NCI-H2196 treated with DMSO at 0.1 percent for 48 hours (cell line): ENCODE results near the gene UBQLN4.

ENCODE experiments used
- DNase-seq: peaks from one replicate; lab custom pipeline; 2025; ENCODE audit not compliant: unreplicated experiment; lab: John Stamatoyannopoulos, UW

Gene UBQLN4

GRCh38 chr1:156053768-156054499 lies at the start of gene UBQLN4:
Gene UBQLN4 (minus strand): TSS chr1:156053798. CDS start chr1:156053701, 97 bp downstream.
- DNase-seq: peak; percentile 79

GRCh38 chr1:156102633-156103511 lies 49.3 kb upstream of the UBQLN4 start:
- DNase-seq: no peak

GRCh38 chr1:156101880-156102279 lies 48.3 kb upstream of the UBQLN4 start:
- no peak for DNase-seq

- no peak for DNase-seq
Observed at GRCh38 chr1:156100205-156100995, 46.8 kb upstream of the UBQLN4 start.

GRCh38 chr1:156099282-156099681 lies 45.7 kb upstream of the UBQLN4 start:
- DNase-seq: no peak

GRCh38 chr1:156098784-156099183 lies 45.2 kb upstream of the UBQLN4 start:
- DNase-seq: no peak

- no peak for DNase-seq
Observed at GRCh38 chr1:156097499-156098178, 44.0 kb upstream of the UBQLN4 start.

GRCh38 chr1:156096640-156097391 lies 43.2 kb upstream of the UBQLN4 start:
- peak; percentile 67 for DNase-seq

GRCh38 chr1:156095906-156096508 lies 42.4 kb upstream of the UBQLN4 start:
- no peak for DNase-seq

- DNase-seq: no peak
Observed at GRCh38 chr1:156091610-156092009, 38.0 kb upstream of the UBQLN4 start.

- DNase-seq: peak; percentile 52
Observed at GRCh38 chr1:156090840-156091188, 37.2 kb upstream of the UBQLN4 start.

GRCh38 chr1:156090138-156090839 lies 36.7 kb upstream of the UBQLN4 start:
- no peak for DNase-seq

GRCh38 chr1:156089704-156090103 lies 36.1 kb upstream of the UBQLN4 start:
- no peak for DNase-seq

GRCh38 chr1:156086256-156086662 lies 32.7 kb upstream of the UBQLN4 start:
- no peak for DNase-seq

- no peak for DNase-seq
Observed at GRCh38 chr1:156083800-156084790, 30.5 kb upstream of the UBQLN4 start.

- DNase-seq: peak; percentile 37
Observed at GRCh38 chr1:156082309-156083091, 28.9 kb upstream of the UBQLN4 start, which contains the start of gene MEX3A. Gene MEX3A (minus strand): TSS chr1:156082465. CDS start chr1:156081998, 467 bp downstream.

- DNase-seq: no peak
Observed at GRCh38 chr1:156081917-156082308, 28.3 kb upstream of the UBQLN4 start.
